Ovary (tissue), 9 donors: ENCODE results near the gene TCF7. TPM values are rescaled to one million over a fixed set of nuclear protein-coding genes. Genes with fewer than 3 reads are reported as not detected.

Experiments used
- DNase-seq, 5 donors: peaks; one replicate each; pipeline ENCODE4 v3.0.0-alpha.2; 2019 to 2020
- H3K27ac ChIP-seq, 2 donors: fragments of 200-600 bp; one replicate each; pipeline versions ENCODE4 v1.5.1 to v1.8.0; 2019 to 2022
- H3K27me3 ChIP-seq: fragments of 200-600 bp; one replicate; pipeline ENCODE4 v1.8.0; 2022
- H3K36me3 ChIP-seq: fragments of 200-600 bp; sonication (generic); one replicate; pipeline ENCODE4 v1.5.1; 2019
- H3K4me1 ChIP-seq: one replicate; pipeline ENCODE4 v1.8.1; 2013; ENCODE audit warnings: mild to moderate bottlenecking, moderate library complexity; ENCODE audit not compliant: insufficient read depth
- H3K4me3 ChIP-seq: fragments of 200-600 bp; sonication (generic); one replicate; pipeline ENCODE4 v1.5.1; 2017
- H3K9me3 ChIP-seq, 2 donors: fragments of 200-600 bp in 1 of 2; sonication (generic) in 1 of 2; one replicate each; pipeline versions ENCODE4 v1.5.1 to v1.8.1; 2013 to 2019; ENCODE audit warnings: mild to moderate bottlenecking in 1 of 2, moderate library complexity in 1 of 2
- EP300 ChIP-seq: sonication (generic); formaldehyde crosslinking; IDR thresholded peaks from one replicate; pipeline ENCODE4 v1.6.1; 2017; ENCODE audit warnings: antibody characterized with exemption
- POLR2A ChIP-seq: fragments of 450-650 bp; IDR thresholded peaks from one replicate; pipeline ENCODE4 v1.6.1; 2017; ENCODE audit warnings: antibody characterized with exemption, mild to moderate bottlenecking, moderate library complexity
- WGBS, 3 donors: extraction: QIAGEN DNeasy Blood & Tissue Kit in 1 of 3; methylation state at CpG; one replicate each; pipeline versions ENCODE4 v1.1.5 to v1.1.7; 2013 to 2017; 5-methylcytosine and 5-hydroxymethylcytosine counted together
- intact Hi-C, 4 donors: fragments of 100-400 bp; cut with DNase I; formaldehyde crosslinking; loops; one replicate each; pipeline versions ENCODE4 v1.11.0 to v1.15.1; 2022 to 2023
- polyA plus RNA-seq, 2 donors: library from polyadenylated mRNA; stranded (reverse); fragments of 200-250 nt in 1 of 2; fragments of 350-450 nt in 1 of 2; fragmentation: Illumina TruSeq in 1 of 2; extraction: RNeasy Lipid Tissue Mini Kit (QIAGEN cat#74804) in 1 of 2; gene quantifications; one replicate each; pipeline ENCODE4 v1.2.3, GENCODE V29; 2013 to 2014
- small RNA-seq: library from RNA; depleted of rRNA; stranded (forward); fragments of <200 nt; gene quantifications from one replicate; pipeline ENCODE3, GENCODE V24; 2016
- total RNA-seq, 7 donors: library from RNA; depleted of rRNA in 2 of 7; stranded (reverse); fragments of >200 nt in 2 of 7; fragmentation: NEBNext Ultra II Directional in 3 of 7; extraction: Animal tissue kit (Norgen Biotek cat#: 25700) in 3 of 7; gene quantifications; one replicate each; pipeline versions ENCODE4 v1.1.0 to v1.2.4, GENCODE V29; 2016 to 2023
- TF ChIP-seq, protein P1 (sequence below), 3 donors: fragments of 450-650 bp in 2 of 3; fragments of 200-600 bp in 1 of 3; IDR thresholded peaks; one replicate each; pipeline versions ENCODE4 v1.5.1 to v1.8.0; 2016 to 2022; ENCODE audit warnings: antibody characterized with exemption in 3 of 3, mild to moderate bottlenecking in 1 of 3
- donor health status: DM: no; HTN: no; CAD: no; lungs with moderate emphysema.
- donor health status: DM: no; HTN: no; CAD: no.
- donor health status: Bipolar disorder and iron deficiency.
- donor health status: DM: yes; HTN: yes; CAD: no.
- donor health status: DM: no; HTN: no; CAD: no.
- donor health status: DM: yes; HTN: yes; CAD: no.

The TCF7 gene
- total and polyA plus RNA-seq, 9 donors: 1.7 to 15.2 (median 4.0) TPM

DNA sequence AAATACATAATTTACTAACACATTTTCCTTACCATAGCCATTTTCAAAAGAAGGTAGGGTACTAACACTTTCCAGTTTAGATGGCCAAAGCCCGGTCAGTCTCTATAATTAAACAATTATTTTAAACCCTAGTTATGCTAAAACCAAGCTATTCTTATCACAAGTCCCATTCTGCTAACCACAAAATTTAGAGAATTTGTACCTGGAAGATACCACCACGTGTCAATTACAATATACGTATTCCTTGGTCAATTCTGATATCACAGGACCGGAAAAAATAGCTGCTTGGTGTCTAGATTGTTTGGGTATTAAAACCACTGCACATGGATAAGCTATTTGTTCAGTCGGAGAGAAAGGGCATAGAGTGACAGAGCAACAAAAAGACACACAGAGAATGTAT, 81.2 kb downstream of the TCF7 start:
- Histone ChIP-seq H3K4me3 (no peak overlapping the region), H3K9me3 (no peaks in the 10 kb centered on the region), H3K27ac (no peak overlapping the region), H3K27me3 (no peaks in the 10 kb centered on the region), H3K36me3 (no peaks in the 10 kb centered on the region), H3K4me1 (no peaks in the 10 kb centered on the region)
- WGBS, 3 donors: 66 to 82% (median 72%) methylated on average over 5 of the region's 5 CpGs
- no peak for DNase-seq
- TF ChIP-seq POLR2A (no peak), EP300 (no peak)
- TF ChIP-seq, protein P1, sequence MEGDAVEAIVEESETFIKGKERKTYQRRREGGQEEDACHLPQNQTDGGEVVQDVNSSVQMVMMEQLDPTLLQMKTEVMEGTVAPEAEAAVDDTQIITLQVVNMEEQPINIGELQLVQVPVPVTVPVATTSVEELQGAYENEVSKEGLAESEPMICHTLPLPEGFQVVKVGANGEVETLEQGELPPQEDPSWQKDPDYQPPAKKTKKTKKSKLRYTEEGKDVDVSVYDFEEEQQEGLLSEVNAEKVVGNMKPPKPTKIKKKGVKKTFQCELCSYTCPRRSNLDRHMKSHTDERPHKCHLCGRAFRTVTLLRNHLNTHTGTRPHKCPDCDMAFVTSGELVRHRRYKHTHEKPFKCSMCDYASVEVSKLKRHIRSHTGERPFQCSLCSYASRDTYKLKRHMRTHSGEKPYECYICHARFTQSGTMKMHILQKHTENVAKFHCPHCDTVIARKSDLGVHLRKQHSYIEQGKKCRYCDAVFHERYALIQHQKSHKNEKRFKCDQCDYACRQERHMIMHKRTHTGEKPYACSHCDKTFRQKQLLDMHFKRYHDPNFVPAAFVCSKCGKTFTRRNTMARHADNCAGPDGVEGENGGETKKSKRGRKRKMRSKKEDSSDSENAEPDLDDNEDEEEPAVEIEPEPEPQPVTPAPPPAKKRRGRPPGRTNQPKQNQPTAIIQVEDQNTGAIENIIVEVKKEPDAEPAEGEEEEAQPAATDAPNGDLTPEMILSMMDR (IDR thresholded peaks at IDR 0.05): no peak
- intact Hi-C loops: no loop called here

Small RNAs within 50 kb of the gene (small RNA-seq; reads per million reads assigned to genes)
- gene AC008608.1: not detected

Other genes starting within 250 kb of the TCF7 start
- 10 to 100 TPM; 26.9 to 62.2 (median 33.4) TPM for gene C5orf15, start 146.1 kb upstream of the TCF7 start, total RNA-seq
- gene C5orf15, start 146.1 kb upstream of the TCF7 start, polyA plus RNA-seq: 100 to 1,000 TPM in 1 of 2 donors, 10 to 100 TPM in 1; 46.0 to 102 TPM
- gene VDAC1, start 109.7 kb upstream of the TCF7 start, total RNA-seq: 10 to 100 TPM; 41.1 to 95.1 (median 89.9) TPM
- 100 to 1,000 TPM in 1 of 2 donors, 10 to 100 TPM in 1; 50.0 to 171 TPM for gene VDAC1, start 109.7 kb upstream of the TCF7 start, polyA plus RNA-seq
- gene SKP1, start 62.3 kb downstream of the TCF7 start, total RNA-seq: 100 to 1,000 TPM; 263 to 464 (median 361) TPM
- 1,000 to 10,000 TPM in 1 of 2 donors, 100 to 1,000 TPM in 1; 751 to 1,077 TPM for gene SKP1, start 62.3 kb downstream of the TCF7 start, polyA plus RNA-seq
- gene PPP2CA, start 111.4 kb downstream of the TCF7 start, total RNA-seq: 100 to 1,000 TPM in 2 of 7 donors, 10 to 100 TPM in 5; 76.1 to 142 (median 91.6) TPM
- gene PPP2CA, start 111.4 kb downstream of the TCF7 start, polyA plus RNA-seq: 10 to 100 TPM; 28.0 to 81.7 TPM